HL-60 (cell line): ENCODE measurements around the gene DPY19L3.

Experiments used
- DNase-seq, 2 experiments: peaks; one replicate each; pipeline ENCODE4 v3.0.0-alpha.2; 2010 to 2020; ENCODE audit warnings: low read depth in 1 of 2, low spot score in 1 of 2
- H3K27ac ChIP-seq: fragments of 250-450 bp; sonication (Bioruptor Pico); replicated peaks from 2 replicates; pipeline ENCODE4 v1.5.1; 2020; ENCODE audit warnings: mild to moderate bottlenecking, moderate library complexity
- H3K27me3 ChIP-seq: fragments of 250-450 bp; sonication (Bioruptor Pico); 2 replicates; pipeline ENCODE4 v1.5.1; 2021; ENCODE audit warnings: mild to moderate bottlenecking, moderate library complexity; ENCODE audit not compliant: insufficient read depth, poor library complexity, severe bottlenecking
- H3K4me3 ChIP-seq: replicated peaks from 2 replicates; pipeline ENCODE4 v1.5.1; 2011; ENCODE audit warnings: mild to moderate bottlenecking, control low read depth, low read length; ENCODE audit not compliant: insufficient read depth
- GABPA ChIP-seq: IDR thresholded peaks from 2 replicates; pipeline ENCODE4 v1.6.1; 2012; ENCODE audit warnings: low read depth
- POLR2AphosphoS5 ChIP-seq: IDR thresholded peaks from 2 replicates; pipeline ENCODE4 v1.6.1; 2012; ENCODE audit warnings: low read depth
- SPI1 ChIP-seq: IDR thresholded peaks from 2 replicates; pipeline ENCODE4 v1.6.1; 2012; ENCODE audit warnings: low read depth, mild to moderate bottlenecking, borderline replicate concordance
- TF ChIP-seq, protein P1 (sequence below): IDR thresholded peaks from 2 replicates; pipeline ENCODE4 v1.6.1; 2012; ENCODE audit warnings: low read depth; ENCODE audit not compliant: insufficient replicate concordance
- TF ChIP-seq, protein P2 (sequence below): IDR thresholded peaks from one replicate; pipeline ENCODE4 v1.5.1; 2011; ENCODE audit warnings: low read length, control low read depth, inconsistent platforms; ENCODE audit not compliant: insufficient read depth

Gene DPY19L3

GRCh38 chr19:32465176-32465575 is 59.6 kb downstream of the DPY19L3 start:
- TF ChIP-seq SPI1 (no peak), POLR2AphosphoS5 (no peak), GABPA (no peak)
- TF ChIP-seq, protein P1, sequence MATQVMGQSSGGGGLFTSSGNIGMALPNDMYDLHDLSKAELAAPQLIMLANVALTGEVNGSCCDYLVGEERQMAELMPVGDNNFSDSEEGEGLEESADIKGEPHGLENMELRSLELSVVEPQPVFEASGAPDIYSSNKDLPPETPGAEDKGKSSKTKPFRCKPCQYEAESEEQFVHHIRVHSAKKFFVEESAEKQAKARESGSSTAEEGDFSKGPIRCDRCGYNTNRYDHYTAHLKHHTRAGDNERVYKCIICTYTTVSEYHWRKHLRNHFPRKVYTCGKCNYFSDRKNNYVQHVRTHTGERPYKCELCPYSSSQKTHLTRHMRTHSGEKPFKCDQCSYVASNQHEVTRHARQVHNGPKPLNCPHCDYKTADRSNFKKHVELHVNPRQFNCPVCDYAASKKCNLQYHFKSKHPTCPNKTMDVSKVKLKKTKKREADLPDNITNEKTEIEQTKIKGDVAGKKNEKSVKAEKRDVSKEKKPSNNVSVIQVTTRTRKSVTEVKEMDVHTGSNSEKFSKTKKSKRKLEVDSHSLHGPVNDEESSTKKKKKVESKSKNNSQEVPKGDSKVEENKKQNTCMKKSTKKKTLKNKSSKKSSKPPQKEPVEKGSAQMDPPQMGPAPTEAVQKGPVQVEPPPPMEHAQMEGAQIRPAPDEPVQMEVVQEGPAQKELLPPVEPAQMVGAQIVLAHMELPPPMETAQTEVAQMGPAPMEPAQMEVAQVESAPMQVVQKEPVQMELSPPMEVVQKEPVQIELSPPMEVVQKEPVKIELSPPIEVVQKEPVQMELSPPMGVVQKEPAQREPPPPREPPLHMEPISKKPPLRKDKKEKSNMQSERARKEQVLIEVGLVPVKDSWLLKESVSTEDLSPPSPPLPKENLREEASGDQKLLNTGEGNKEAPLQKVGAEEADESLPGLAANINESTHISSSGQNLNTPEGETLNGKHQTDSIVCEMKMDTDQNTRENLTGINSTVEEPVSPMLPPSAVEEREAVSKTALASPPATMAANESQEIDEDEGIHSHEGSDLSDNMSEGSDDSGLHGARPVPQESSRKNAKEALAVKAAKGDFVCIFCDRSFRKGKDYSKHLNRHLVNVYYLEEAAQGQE: no peak
- TF ChIP-seq, protein P2, sequence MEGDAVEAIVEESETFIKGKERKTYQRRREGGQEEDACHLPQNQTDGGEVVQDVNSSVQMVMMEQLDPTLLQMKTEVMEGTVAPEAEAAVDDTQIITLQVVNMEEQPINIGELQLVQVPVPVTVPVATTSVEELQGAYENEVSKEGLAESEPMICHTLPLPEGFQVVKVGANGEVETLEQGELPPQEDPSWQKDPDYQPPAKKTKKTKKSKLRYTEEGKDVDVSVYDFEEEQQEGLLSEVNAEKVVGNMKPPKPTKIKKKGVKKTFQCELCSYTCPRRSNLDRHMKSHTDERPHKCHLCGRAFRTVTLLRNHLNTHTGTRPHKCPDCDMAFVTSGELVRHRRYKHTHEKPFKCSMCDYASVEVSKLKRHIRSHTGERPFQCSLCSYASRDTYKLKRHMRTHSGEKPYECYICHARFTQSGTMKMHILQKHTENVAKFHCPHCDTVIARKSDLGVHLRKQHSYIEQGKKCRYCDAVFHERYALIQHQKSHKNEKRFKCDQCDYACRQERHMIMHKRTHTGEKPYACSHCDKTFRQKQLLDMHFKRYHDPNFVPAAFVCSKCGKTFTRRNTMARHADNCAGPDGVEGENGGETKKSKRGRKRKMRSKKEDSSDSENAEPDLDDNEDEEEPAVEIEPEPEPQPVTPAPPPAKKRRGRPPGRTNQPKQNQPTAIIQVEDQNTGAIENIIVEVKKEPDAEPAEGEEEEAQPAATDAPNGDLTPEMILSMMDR: no peak
- no peak for DNase-seq
- H3K27ac ChIP-seq: no peak overlapping the region
- H3K4me3 ChIP-seq: no peak overlapping the region
- no peaks in the 10 kb centered on the region for H3K27me3 ChIP-seq

GRCh38 chr19:32469795-32470194 is 64.2 kb downstream of the DPY19L3 start:
- H3K27me3 ChIP-seq: no peaks in the 10 kb centered on the region
- H3K4me3 ChIP-seq: no peak overlapping the region
- H3K27ac ChIP-seq: no peak overlapping the region
- TF ChIP-seq, protein P1: no peak
- TF ChIP-seq SPI1: no peak
- DNase-seq: no peak

GRCh38 chr19:32471095-32471494 is 65.5 kb downstream of the DPY19L3 start:
- Histone ChIP-seq H3K27ac (no peak overlapping the region), H3K27me3 (no peaks in the 10 kb centered on the region), H3K4me3 (no peak overlapping the region)
- TF ChIP-seq SPI1: no peak
- TF ChIP-seq POLR2AphosphoS5: no peak
- TF ChIP-seq, protein P2: no peak
- TF ChIP-seq, protein P1: no peak
- TF ChIP-seq GABPA: no peak
- DNase-seq: no peak

GRCh38 chr19:32471811-32472210 is 66.2 kb downstream of the DPY19L3 start:
- Histone ChIP-seq H3K4me3 (no peak overlapping the region), H3K27ac (no peak overlapping the region), H3K27me3 (no peaks in the 10 kb centered on the region)
- no peak for DNase-seq
- TF ChIP-seq, protein P1: no peak
- TF ChIP-seq POLR2AphosphoS5: no peak
- TF ChIP-seq SPI1: no peak
- no peak for TF ChIP-seq GABPA
- TF ChIP-seq, protein P2: no peak
